Small intestine (tissue), 7 donors: ENCODE data around the gene MEOX1. TPM values are rescaled to one million over a fixed set of nuclear protein-coding genes. Genes with fewer than 3 reads are reported as not detected.

Source experiments
- DNase-seq, 2 donors: peaks; one replicate each; pipeline versions ENCODE4 v3.0.0 to v3.0.0-alpha.2; 2013
- FAIRE-seq: peaks from 2 replicates; lab custom pipeline; 2012; peaks lifted over from hg19 to GRCh38; lab: Jason Lieb, UNC
- H3K27ac ChIP-seq, 3 donors: one replicate each; pipeline ENCODE4 v1.5.1; 2013; ENCODE audit warnings: low read length in 2 of 3, mild to moderate bottlenecking in 2 of 3, control low read depth in 1 of 3, inconsistent platforms in 1 of 3, low read depth in 1 of 3, moderate library complexity in 1 of 3
- H3K27me3 ChIP-seq, 3 donors: one replicate each; pipeline ENCODE4 v1.6.1; 2013; ENCODE audit warnings: low read length in 3 of 3, inconsistent platforms in 1 of 3; ENCODE audit not compliant: control insufficient read depth in 3 of 3, insufficient read depth in 3 of 3
- H3K36me3 ChIP-seq, 3 donors: one replicate each; pipeline ENCODE4 v1.6.1; 2013; ENCODE audit warnings: low read length in 3 of 3, inconsistent platforms in 1 of 3, low read depth in 1 of 3, mild to moderate bottlenecking in 1 of 3, moderate library complexity in 1 of 3; ENCODE audit not compliant: control insufficient read depth in 3 of 3, insufficient read depth in 2 of 3
- H3K4me1 ChIP-seq, 3 donors: one replicate each; pipeline ENCODE4 v1.6.1; 2013; ENCODE audit warnings: low read length in 2 of 3, inconsistent platforms in 1 of 3, low read depth in 1 of 3, mild to moderate bottlenecking in 1 of 3, moderate library complexity in 1 of 3; ENCODE audit not compliant: control insufficient read depth in 3 of 3, insufficient read depth in 2 of 3
- H3K4me3 ChIP-seq, 3 donors: one replicate each; pipeline ENCODE4 v1.5.1; 2013; ENCODE audit warnings: low read length in 3 of 3, control low read depth in 1 of 3, inconsistent platforms in 1 of 3, low read depth in 1 of 3, mild to moderate bottlenecking in 1 of 3, moderate library complexity in 1 of 3
- H3K9me3 ChIP-seq, 2 donors: one replicate each; pipeline ENCODE4 v1.6.1; 2013; ENCODE audit warnings: low read depth in 1 of 2, low read length in 1 of 2; ENCODE audit not compliant: control insufficient read depth in 2 of 2, insufficient read depth in 1 of 2
- WGBS, 3 donors: extraction: QIAGEN DNeasy Blood & Tissue Kit; methylation state at CpG; one replicate each; pipeline ENCODE4 v1.1.7; 2013; 5-methylcytosine and 5-hydroxymethylcytosine counted together
- polyA plus RNA-seq, 4 donors: library from polyadenylated mRNA; stranded (reverse) in 3 of 4; unstranded in 1 of 4; fragments of 200-250 nt in 3 of 4; fragments of 120-200 nt in 1 of 4; gene quantifications; one replicate each; pipeline versions ENCODE4 v1.2.1 to v1.2.3, GENCODE V29; 2013
- donor health status: healthy with polysubstance abuse.
- donor health status: control.
- donor health status: control.
- donor health status: Bipolar disorder and iron deficiency.
- donor health status: healthy.

MEOX1 gene
- polyA plus RNA-seq, 4 donors: 2.6 to 7.1 TPM; not detected in 2

DNA sequence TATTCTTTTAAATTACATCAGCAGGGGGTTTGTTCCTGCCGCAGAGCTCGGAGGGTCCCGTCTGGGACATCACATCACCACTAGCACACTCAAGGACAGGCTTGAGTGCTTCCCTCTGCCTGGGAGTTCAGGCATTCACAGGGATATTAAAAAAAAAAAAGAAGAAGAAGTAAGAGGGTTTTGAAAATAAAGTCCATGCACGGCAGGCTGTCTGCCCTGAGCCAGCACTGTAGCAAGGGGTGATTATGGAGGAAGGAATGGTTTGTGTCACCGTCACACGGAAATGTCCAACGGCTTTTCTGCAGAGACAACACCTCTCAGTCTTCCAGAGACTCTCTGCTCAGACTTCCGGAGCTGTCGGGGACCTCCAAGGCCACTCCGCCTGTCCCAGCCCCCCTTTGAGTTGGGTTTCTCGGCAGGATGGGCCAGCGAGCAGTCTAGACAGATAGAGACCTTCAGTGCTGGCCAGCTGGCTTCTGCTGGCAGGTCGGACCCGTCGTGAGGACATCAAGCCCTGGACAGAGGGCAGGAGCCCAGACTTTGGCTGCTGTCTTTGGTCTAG, 33.6 kb downstream of the MEOX1 start:
- H3K4me1 ChIP-seq: peaks cover 0 to 23% (median 2%) of the 10 kb centered on the region in 3 donors
- DNase-seq: no peak
- no peak for FAIRE-seq
- H3K36me3 ChIP-seq: no peaks in the 10 kb centered on the region
- no peak overlapping the region for H3K4me3 ChIP-seq
- no peaks in the 10 kb centered on the region for H3K9me3 ChIP-seq
- 41 to 51% (median 47%) methylated on average over 15 of the region's 15 CpGs for WGBS, 3 donors
- no peaks in the 10 kb centered on the region for H3K27me3 ChIP-seq
- H3K27ac ChIP-seq: no peak overlapping the region

- Histone ChIP-seq H3K9me3 (no peaks in the 10 kb centered on the region), H3K4me3 (no peak overlapping the region), H3K27me3 (peaks cover 0 to 2% (median 0%) of the 10 kb centered on the region in 3 donors), H3K36me3 (no peaks in the 10 kb centered on the region), H3K4me1 (peaks cover 0 to 18% (median 2%) of the 10 kb centered on the region in 3 donors), H3K27ac (no peak overlapping the region)
- 36 to 48% (median 47%) methylated on average over 5 of the region's 5 CpGs for WGBS, 3 donors
- FAIRE-seq (no peak), DNase-seq (no peak)
Measured at GRCh38 chr17:43627653-43628052, 34.1 kb downstream of the MEOX1 start.

- Histone ChIP-seq H3K36me3 (no peaks in the 10 kb centered on the region), H3K27ac (no peak overlapping the region), H3K4me1 (peaks cover 0 to 11% (median 2%) of the 10 kb centered on the region in 3 donors), H3K9me3 (no peaks in the 10 kb centered on the region), H3K27me3 (peaks cover 0 to 2% (median 0%) of the 10 kb centered on the region in 3 donors), H3K4me3 (no peak overlapping the region)
- no peak for FAIRE-seq
- DNase-seq: peak in 1 of 2 donors; percentile 59
- 37 to 81% (median 45%) methylated on average over 3 of the region's 3 CpGs for WGBS, 3 donors
Measured at GRCh38 chr17:43626023-43626422, 35.7 kb downstream of the MEOX1 start.

GRCh38 chr17:43625606-43626005, 36.1 kb downstream of the MEOX1 start:
- peaks cover 0 to 11% (median 2%) of the 10 kb centered on the region in 3 donors for H3K4me1 ChIP-seq
- H3K27ac ChIP-seq: no peak overlapping the region
- FAIRE-seq (no peak), DNase-seq (no peak)
- H3K27me3 ChIP-seq: peaks cover 0 to 2% (median 0%) of the 10 kb centered on the region in 3 donors
- H3K9me3 ChIP-seq: no peaks in the 10 kb centered on the region
- H3K36me3 ChIP-seq: no peaks in the 10 kb centered on the region
- no peak overlapping the region for H3K4me3 ChIP-seq

DNA sequence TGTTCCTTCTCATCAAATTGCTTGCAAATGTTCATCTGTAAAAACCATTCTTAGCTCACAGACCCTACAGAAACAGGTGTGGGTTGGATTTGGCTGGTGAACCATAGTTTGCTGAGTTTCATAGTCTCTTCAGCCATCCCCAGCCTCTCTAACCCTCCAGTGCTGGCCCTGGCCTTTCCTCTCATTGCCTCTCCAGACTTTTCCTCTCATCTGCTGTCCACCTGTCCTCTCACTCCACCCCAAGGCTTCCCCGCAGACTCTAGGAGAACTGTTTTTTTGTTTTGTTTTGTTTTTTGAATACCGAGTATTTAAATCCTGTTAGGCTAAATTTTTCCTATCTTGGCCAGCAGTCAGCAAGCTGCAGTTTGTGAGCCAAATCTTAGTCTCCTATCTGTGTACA, 41.1 kb downstream of the MEOX1 start:
- Histone ChIP-seq H3K4me3 (no peak overlapping the region), H3K9me3 (no peaks in the 10 kb centered on the region), H3K36me3 (no peaks in the 10 kb centered on the region), H3K27me3 (peaks cover 0 to 2% (median 0%) of the 10 kb centered on the region in 3 donors), H3K27ac (no peak overlapping the region), H3K4me1 (peaks cover 0 to 11% (median 3%) of the 10 kb centered on the region in 3 donors)
- FAIRE-seq: no peak
- no peak for DNase-seq
- WGBS, 3 donors: 44 to 73% (median 70%) methylated on average over 2 of the region's 2 CpGs

GRCh38 chr17:43620147-43620546, 41.6 kb downstream of the MEOX1 start:
- WGBS, 3 donors: 82 to 86% (median 86%) methylated on average over 9 of the region's 9 CpGs
- FAIRE-seq: no peak

GRCh38 chr17:43619705-43620104, 42.0 kb downstream of the MEOX1 start:
- DNase-seq: no peak
- Histone ChIP-seq H3K27me3 (peaks cover 0 to 2% (median 0%) of the 10 kb centered on the region in 3 donors), H3K4me3 (no peak overlapping the region), H3K9me3 (no peaks in the 10 kb centered on the region), H3K4me1 (peaks cover 0 to 11% (median 3%) of the 10 kb centered on the region in 3 donors), H3K27ac (no peak overlapping the region), H3K36me3 (no peaks in the 10 kb centered on the region)
- 70 to 72% (median 70%) methylated on average over 5 of the region's 5 CpGs for WGBS, 3 donors
- FAIRE-seq: no peak

More at GRCh38 chr17:43620147-43620546, 41.6 kb downstream of the MEOX1 start:
- Histone ChIP-seq H3K4me1 (peaks cover 0 to 11% (median 3%) of the 10 kb centered on the region in 3 donors), H3K36me3 (no peaks in the 10 kb centered on the region), H3K27me3 (peaks cover 0 to 2% (median 0%) of the 10 kb centered on the region in 3 donors), H3K9me3 (no peaks in the 10 kb centered on the region), H3K27ac (no peak overlapping the region), H3K4me3 (no peak overlapping the region)
- no peak for DNase-seq

- FAIRE-seq (no peak), DNase-seq (no peak)
- 81 to 94% (median 86%) methylated on average over 8 of the region's 8 CpGs for WGBS, 3 donors
- Histone ChIP-seq H3K9me3 (no peaks in the 10 kb centered on the region), H3K4me1 (peaks cover 0 to 11% (median 3%) of the 10 kb centered on the region in 3 donors), H3K27ac (no peak overlapping the region), H3K27me3 (peaks cover 0 to 2% (median 0%) of the 10 kb centered on the region in 3 donors), H3K36me3 (no peaks in the 10 kb centered on the region), H3K4me3 (no peak overlapping the region)
Measured at GRCh38 chr17:43618276-43618675, 43.4 kb downstream of the MEOX1 start.
